Esophagus squamous epithelium (tissue), 5 donors: ENCODE data around the gene HECW1. TPM values are rescaled to one million over a fixed set of nuclear protein-coding genes. Genes with fewer than 3 reads are reported as not detected.

Source experiments
- DNase-seq: peaks from one replicate; lab custom pipeline; 2025; lab: John Stamatoyannopoulos, UW
- H3K27ac ChIP-seq, 4 donors: fragments of 200-600 bp; sonication (generic); one replicate each; pipeline ENCODE4 v1.5.1; 2016 to 2019; ENCODE audit warnings: mild to moderate bottlenecking in 1 of 4
- H3K27me3 ChIP-seq, 4 donors: fragments of 200-600 bp; sonication (generic); 1 replicate in 3 of 4; 2 replicates in 1 of 4; pipeline versions ENCODE4 v1.5.1 to v1.6.0; 2017 to 2021; ENCODE audit warnings: antibody characterized with exemption in 1 of 4
- H3K36me3 ChIP-seq, 3 donors: fragments of 200-600 bp; sonication (generic); one replicate each; pipeline ENCODE4 v1.5.1; 2016 to 2019
- H3K4me1 ChIP-seq, 3 donors: fragments of 200-600 bp; sonication (generic); one replicate each; pipeline ENCODE4 v1.5.1; 2017 to 2019
- H3K4me3 ChIP-seq, 4 donors: fragments of 200-600 bp; sonication (generic); 1 replicate in 3 of 4; 2 replicates in 1 of 4; pipeline ENCODE4 v1.5.1; 2016 to 2019; ENCODE audit warnings: mild to moderate bottlenecking in 2 of 4, moderate library complexity in 1 of 4
- H3K9me3 ChIP-seq, 3 donors: fragments of 200-600 bp; sonication (generic); one replicate each; pipeline ENCODE4 v1.5.1; 2016 to 2019
- CTCF ChIP-seq, 6 experiments: fragments of 450-650 bp in 4 of 6; fragments of 200-600 bp in 2 of 6; sonication (generic) in 2 of 6; IDR thresholded peaks; one replicate each; pipeline ENCODE4 v1.5.1; 2016 to 2019; ENCODE audit warnings: antibody characterized with exemption in 6 of 6, mild to moderate bottlenecking in 4 of 6, moderate library complexity in 4 of 6
- POLR2A ChIP-seq, 4 donors: fragments of 450-650 bp; IDR thresholded peaks; one replicate each; pipeline ENCODE4 v1.6.1; 2017; ENCODE audit warnings: antibody characterized with exemption in 4 of 4, mild to moderate bottlenecking in 4 of 4, moderate library complexity in 3 of 4
- WGBS, 2 donors: methylation state at CpG; one replicate each; pipeline ENCODE4 v1.1.5; 2018; 5-methylcytosine and 5-hydroxymethylcytosine counted together
- intact Hi-C: fragments of 100-400 bp; cut with DNase I; formaldehyde crosslinking; loops from one replicate; pipeline ENCODE4 v1.15.0; 2022
- total RNA-seq, 4 donors: library from RNA; depleted of rRNA; stranded (reverse); fragments of >200 nt; gene quantifications; one replicate each; pipeline ENCODE4 v1.1.0, GENCODE V29; 2016
- donor health status: DM: yes; HTN: yes; CAD: no.

HECW1 gene
- total RNA-seq, 4 donors from 2014 or later = 0.18 to 0.57 (median 0.19) TPM; not detected in 1

DNA sequence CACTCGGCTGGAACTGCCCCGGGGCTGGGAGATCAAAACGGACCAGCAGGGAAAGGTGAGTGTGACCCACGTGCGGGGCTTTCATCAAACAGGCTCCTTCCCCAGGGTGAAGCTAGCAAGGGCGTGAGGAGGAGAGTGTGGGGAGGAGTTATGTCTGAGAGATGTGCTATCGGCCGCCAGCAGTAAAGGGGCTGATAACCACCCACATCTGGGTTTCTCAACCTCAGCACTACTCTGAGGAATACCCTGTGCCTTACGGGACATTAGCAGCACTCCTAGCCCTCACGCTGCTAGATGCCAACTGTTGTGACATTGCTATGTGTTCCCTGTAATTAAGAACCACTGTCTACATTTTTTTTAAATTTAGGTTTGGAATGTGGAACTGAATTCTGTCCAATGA, 356.6 kb downstream of the HECW1 start:
- WGBS, 2 donors = 86 to 88% methylated on average over 10 of the region's 10 CpGs
- DNase-seq = no peak
- intact Hi-C loops = no loop called here
- H3K4me1 ChIP-seq = peaks cover 0 to 16% (median under 1%) of the 10 kb centered on the region in 3 donors
- H3K27ac ChIP-seq = no peak overlapping the region
- no peaks in the 10 kb centered on the region for H3K9me3 ChIP-seq
- H3K27me3 ChIP-seq = no peaks in the 10 kb centered on the region
- no peak overlapping the region for H3K4me3 ChIP-seq
- H3K36me3 ChIP-seq = no peaks in the 10 kb centered on the region
- TF ChIP-seq CTCF (IDR thresholded peaks at IDR 0.05) = no peak
- no peak for TF ChIP-seq POLR2A (IDR thresholded peaks at IDR 0.05)

DNA sequence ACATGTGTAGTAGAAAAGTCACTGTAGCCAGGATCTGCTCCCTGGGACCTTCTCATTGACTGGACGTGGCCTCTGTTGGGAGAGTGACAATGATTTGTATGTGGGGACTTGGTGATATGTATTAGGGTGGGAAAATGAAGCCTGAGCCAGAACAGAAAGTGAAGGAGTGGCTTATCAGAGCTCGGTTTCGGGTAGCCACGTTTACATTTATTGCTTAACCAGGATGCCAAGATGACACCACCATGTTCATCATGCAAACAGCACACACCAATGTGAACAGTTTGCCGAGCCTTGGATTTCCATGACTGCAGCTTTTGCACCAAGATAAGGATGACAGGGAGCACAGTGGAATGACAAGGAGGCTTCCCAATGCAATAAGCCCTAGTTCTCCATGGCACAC, 357.7 kb downstream of the HECW1 start:
- Histone ChIP-seq H3K9me3 (no peaks in the 10 kb centered on the region), H3K36me3 (no peaks in the 10 kb centered on the region), H3K4me3 (no peak overlapping the region), H3K27ac (no peak overlapping the region), H3K4me1 (peaks cover 0 to 13% (median 0%) of the 10 kb centered on the region in 3 donors), H3K27me3 (no peaks in the 10 kb centered on the region)
- no peak for DNase-seq
- WGBS, 2 donors = 70 to 79% methylated on average over 5 of the region's 5 CpGs
- TF ChIP-seq POLR2A (IDR thresholded peaks at IDR 0.05) (no peak), CTCF (IDR thresholded peaks at IDR 0.05) (no peak)
- intact Hi-C loops = no loop called here

DNA sequence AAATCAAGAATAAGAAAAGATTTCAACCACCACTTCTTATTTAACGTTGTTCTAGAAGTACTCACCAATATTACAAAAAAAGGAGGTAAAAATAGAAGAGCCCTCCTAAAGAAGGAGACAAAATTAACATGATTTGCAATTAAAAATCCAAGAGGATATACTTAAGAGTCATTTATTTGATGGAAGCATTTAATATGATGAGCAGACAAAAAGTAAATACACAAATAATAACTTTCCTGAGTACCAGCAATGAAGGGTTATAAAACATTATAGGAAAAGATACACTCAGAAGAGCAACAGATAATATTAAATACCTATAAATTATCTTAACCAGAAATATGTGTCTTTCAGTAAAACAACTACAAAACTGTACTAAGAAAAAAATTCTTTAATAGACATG, 363.5 kb downstream of the HECW1 start:
- Histone ChIP-seq H3K9me3 (no peaks in the 10 kb centered on the region), H3K27me3 (no peaks in the 10 kb centered on the region), H3K36me3 (no peaks in the 10 kb centered on the region), H3K4me1 (no peaks in the 10 kb centered on the region), H3K4me3 (no peak overlapping the region), H3K27ac (no peak overlapping the region)
- 81 to 86% methylated on average over 1 of the region's 1 CpG for WGBS, 2 donors
- no peak for DNase-seq
- intact Hi-C loops = no loop called here
- TF ChIP-seq CTCF (IDR thresholded peaks at IDR 0.05) (no peak), POLR2A (IDR thresholded peaks at IDR 0.05) (no peak)

- H3K9me3 ChIP-seq = no peaks in the 10 kb centered on the region
- 76 to 84% methylated on average over 2 of the region's 2 CpGs for WGBS, 2 donors
- intact Hi-C loops = no loop called here
- TF ChIP-seq CTCF (IDR thresholded peaks at IDR 0.05) (no peak), POLR2A (IDR thresholded peaks at IDR 0.05) (no peak)
- H3K4me1 ChIP-seq = no peaks in the 10 kb centered on the region
- H3K36me3 ChIP-seq = no peaks in the 10 kb centered on the region
- H3K27me3 ChIP-seq = no peaks in the 10 kb centered on the region
- H3K4me3 ChIP-seq = no peak overlapping the region
- H3K27ac ChIP-seq = no peak overlapping the region
- DNase-seq = no peak
Measured at GRCh38 chr7:43476896-43477295, 364.4 kb downstream of the HECW1 start.

DNA sequence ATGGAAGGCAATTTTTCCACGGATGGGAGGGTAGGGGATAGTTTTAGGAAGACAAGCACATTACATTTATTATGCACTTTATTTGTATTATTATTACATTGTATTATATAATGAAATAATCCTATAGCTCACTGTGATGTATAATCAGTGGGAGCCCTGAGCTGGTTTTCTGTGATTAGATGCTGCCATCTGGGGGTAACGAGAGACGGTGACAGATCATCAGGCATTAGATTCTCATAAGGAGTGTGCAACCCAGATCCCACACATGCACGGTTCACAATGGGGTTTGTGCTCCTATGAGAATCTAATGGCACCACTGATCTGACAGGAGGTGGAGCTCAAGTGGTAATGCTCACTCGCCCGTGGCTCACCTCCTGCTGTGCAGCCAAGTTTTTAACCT, 366.6 kb downstream of the HECW1 start:
- no peak for DNase-seq
- TF ChIP-seq POLR2A (IDR thresholded peaks at IDR 0.05) = no peak
- no peak for TF ChIP-seq CTCF (IDR thresholded peaks at IDR 0.05)
- Histone ChIP-seq H3K27ac (no peak overlapping the region), H3K27me3 (no peaks in the 10 kb centered on the region), H3K4me3 (no peak overlapping the region), H3K4me1 (no peaks in the 10 kb centered on the region), H3K9me3 (no peaks in the 10 kb centered on the region), H3K36me3 (no peaks in the 10 kb centered on the region)
- 49 to 76% methylated on average over 6 of the region's 6 CpGs for WGBS, 2 donors
- intact Hi-C loops = no loop called here
